Esophagus squamous epithelium (tissue), 5 donors: ENCODE measurements around the gene NOP16. TPM values are rescaled to one million over a fixed set of nuclear protein-coding genes. Genes with fewer than 3 reads are reported as not detected.

Experiments used
- DNase-seq: peaks from one replicate; lab custom pipeline; 2025; lab: John Stamatoyannopoulos, UW
- H3K27ac ChIP-seq, 4 donors: fragments of 200-600 bp; sonication (generic); one replicate each; pipeline ENCODE4 v1.5.1; 2016 to 2019; ENCODE audit warnings: mild to moderate bottlenecking in 1 of 4
- H3K27me3 ChIP-seq, 4 donors: fragments of 200-600 bp; sonication (generic); 1 replicate in 3 of 4; 2 replicates in 1 of 4; pipeline versions ENCODE4 v1.5.1 to v1.6.0; 2017 to 2021; ENCODE audit warnings: antibody characterized with exemption in 1 of 4
- H3K36me3 ChIP-seq, 3 donors: fragments of 200-600 bp; sonication (generic); one replicate each; pipeline ENCODE4 v1.5.1; 2016 to 2019
- H3K4me1 ChIP-seq, 3 donors: fragments of 200-600 bp; sonication (generic); one replicate each; pipeline ENCODE4 v1.5.1; 2017 to 2019
- H3K4me3 ChIP-seq, 4 donors: fragments of 200-600 bp; sonication (generic); 1 replicate in 3 of 4; 2 replicates in 1 of 4; pipeline ENCODE4 v1.5.1; 2016 to 2019; ENCODE audit warnings: mild to moderate bottlenecking in 2 of 4, moderate library complexity in 1 of 4
- H3K9me3 ChIP-seq, 3 donors: fragments of 200-600 bp; sonication (generic); one replicate each; pipeline ENCODE4 v1.5.1; 2016 to 2019
- POLR2A ChIP-seq, 4 donors: fragments of 450-650 bp; IDR thresholded peaks; one replicate each; pipeline ENCODE4 v1.6.1; 2017; ENCODE audit warnings: antibody characterized with exemption in 4 of 4, mild to moderate bottlenecking in 4 of 4, moderate library complexity in 3 of 4
- WGBS, 2 donors: methylation state at CpG; one replicate each; pipeline ENCODE4 v1.1.5; 2018; 5-methylcytosine and 5-hydroxymethylcytosine counted together
- intact Hi-C: fragments of 100-400 bp; cut with DNase I; formaldehyde crosslinking; loops from one replicate; pipeline ENCODE4 v1.15.0; 2022
- total RNA-seq, 4 donors: library from RNA; depleted of rRNA; stranded (reverse); fragments of >200 nt; gene quantifications; one replicate each; pipeline ENCODE4 v1.1.0, GENCODE V29; 2016
- TF ChIP-seq, protein P1 (sequence below), 6 experiments: fragments of 450-650 bp in 4 of 6; fragments of 200-600 bp in 2 of 6; sonication (generic) in 2 of 6; IDR thresholded peaks; one replicate each; pipeline ENCODE4 v1.5.1; 2016 to 2019; ENCODE audit warnings: antibody characterized with exemption in 6 of 6, mild to moderate bottlenecking in 4 of 6, moderate library complexity in 4 of 6
- donor health status: DM: yes; HTN: yes; CAD: no.

Gene NOP16
- total RNA-seq, 4 donors from 2014 or later = 19.9 to 38.0 (median 30.9) TPM

DNA sequence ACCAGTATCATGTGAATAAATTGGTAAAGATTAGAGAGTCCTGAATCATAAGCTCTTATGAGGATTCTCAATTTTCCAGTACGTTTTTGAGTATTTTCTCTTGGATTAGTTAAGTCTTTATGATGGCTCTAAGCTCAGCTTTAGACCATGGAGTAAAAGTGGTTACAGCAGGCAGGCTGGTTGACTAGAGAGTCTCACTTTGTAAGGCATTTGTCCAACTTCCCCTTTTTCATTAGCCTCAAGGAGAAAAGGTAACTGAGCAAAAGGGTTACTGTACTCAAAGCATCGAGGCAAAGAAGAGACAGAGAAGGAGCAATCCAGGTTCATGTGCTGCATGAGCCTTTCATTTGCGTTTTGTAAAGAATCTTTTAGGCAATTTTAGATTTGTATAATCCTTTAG lies 8.5 kb downstream of the NOP16 start:
- H3K4me1 ChIP-seq = peaks cover 0 to 13% (median 0%) of the 10 kb centered on the region in 3 donors
- 60 to 78% methylated on average over 3 of the region's 3 CpGs for WGBS, 2 donors
- no peaks in the 10 kb centered on the region for H3K27me3 ChIP-seq
- H3K9me3 ChIP-seq = no peaks in the 10 kb centered on the region
- H3K36me3 ChIP-seq = peaks cover 12 to 45% (median 31%) of the 10 kb centered on the region in 3 donors
- intact Hi-C loops = no loop called here
- no peak overlapping the region for H3K4me3 ChIP-seq
- no peak for DNase-seq
- no peak overlapping the region for H3K27ac ChIP-seq
- TF ChIP-seq POLR2A (IDR thresholded peaks at IDR 0.05) = no peak
- TF ChIP-seq, protein P1, sequence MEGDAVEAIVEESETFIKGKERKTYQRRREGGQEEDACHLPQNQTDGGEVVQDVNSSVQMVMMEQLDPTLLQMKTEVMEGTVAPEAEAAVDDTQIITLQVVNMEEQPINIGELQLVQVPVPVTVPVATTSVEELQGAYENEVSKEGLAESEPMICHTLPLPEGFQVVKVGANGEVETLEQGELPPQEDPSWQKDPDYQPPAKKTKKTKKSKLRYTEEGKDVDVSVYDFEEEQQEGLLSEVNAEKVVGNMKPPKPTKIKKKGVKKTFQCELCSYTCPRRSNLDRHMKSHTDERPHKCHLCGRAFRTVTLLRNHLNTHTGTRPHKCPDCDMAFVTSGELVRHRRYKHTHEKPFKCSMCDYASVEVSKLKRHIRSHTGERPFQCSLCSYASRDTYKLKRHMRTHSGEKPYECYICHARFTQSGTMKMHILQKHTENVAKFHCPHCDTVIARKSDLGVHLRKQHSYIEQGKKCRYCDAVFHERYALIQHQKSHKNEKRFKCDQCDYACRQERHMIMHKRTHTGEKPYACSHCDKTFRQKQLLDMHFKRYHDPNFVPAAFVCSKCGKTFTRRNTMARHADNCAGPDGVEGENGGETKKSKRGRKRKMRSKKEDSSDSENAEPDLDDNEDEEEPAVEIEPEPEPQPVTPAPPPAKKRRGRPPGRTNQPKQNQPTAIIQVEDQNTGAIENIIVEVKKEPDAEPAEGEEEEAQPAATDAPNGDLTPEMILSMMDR (IDR thresholded peaks at IDR 0.05) = no peak

DNA sequence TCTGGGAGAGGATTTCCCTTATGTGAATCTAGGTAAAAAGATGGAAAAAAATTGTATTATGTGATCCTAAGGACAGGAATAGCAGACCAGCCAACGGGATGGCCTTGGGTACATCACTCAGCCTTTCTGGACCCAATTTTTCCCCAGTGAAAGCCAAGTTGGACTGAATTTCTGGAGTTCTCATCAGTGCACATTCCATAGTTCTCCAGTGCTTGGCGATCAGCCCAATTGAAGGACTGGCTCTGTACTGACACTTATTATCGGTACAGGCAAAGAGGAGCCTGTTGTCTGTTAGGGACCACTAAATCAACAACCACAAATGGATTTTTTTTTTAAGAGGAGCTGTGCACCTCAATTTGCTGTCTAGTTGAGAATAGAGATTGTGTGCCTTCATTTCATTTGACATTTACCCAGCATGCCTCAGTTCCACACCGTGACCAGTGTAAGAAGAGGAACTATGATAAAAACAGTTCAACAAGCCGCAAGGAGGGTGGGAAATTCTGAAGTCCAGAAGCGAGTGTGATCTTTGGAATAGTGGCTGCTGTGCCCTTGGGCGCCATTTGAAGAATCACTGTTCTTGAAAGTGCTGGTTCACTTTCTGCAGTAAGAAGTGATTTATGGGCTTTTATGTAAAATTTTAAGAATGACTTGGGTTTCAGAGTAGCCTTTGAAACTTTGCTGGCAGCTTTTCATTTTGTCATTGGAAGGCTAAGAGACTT lies 15.1 kb downstream of the NOP16 start:
- H3K4me3 ChIP-seq = no peak overlapping the region
- DNase-seq = no peak
- H3K36me3 ChIP-seq = peaks cover 0 to 43% (median 5%) of the 10 kb centered on the region in 3 donors

DNA sequence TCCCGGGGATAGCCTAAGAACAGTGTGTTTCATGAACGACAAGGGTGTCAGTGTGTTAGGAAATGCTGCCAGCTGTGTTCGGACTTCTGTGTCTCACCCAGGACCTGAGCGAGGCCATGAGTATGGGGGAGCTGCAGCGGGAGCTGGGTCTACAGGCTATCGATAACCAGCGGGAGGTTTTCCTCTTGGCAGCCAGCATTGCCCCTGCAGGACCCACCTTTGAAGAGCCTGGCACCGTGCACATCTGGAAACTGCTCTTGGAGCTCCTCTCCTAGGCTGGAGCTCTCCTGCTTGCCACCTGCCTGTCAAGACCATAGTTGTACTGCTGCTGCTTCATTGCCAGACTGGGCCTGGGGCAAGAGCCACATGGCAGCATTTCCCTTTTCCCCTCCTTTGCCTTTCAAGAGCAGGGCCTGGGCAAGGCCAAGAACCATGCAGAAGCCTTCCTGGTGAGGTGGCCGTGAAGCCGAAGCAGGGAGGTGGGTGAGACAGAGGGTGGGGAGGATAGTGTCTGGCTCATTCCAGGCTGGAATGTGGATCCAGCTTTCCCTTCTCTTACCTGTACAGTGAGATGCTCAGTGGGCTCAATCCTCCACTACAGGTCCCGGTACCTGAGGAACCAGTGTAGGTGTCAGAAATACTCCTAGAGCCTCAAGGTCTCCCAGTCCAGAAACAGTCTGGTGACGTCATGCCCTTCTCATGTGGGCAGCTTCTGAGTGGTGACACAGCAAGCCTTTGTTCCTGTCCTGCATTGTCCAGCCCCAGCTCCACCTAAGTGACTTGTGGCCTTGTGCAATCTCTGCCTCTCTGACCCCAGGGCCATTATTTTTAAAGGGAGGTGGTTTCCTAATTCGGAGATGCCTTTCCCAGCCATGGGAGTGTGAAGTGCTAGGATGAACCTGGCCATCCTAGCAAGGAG lies 16.5 kb downstream of the NOP16 start:
- H3K27ac ChIP-seq = no peak overlapping the region
- DNase-seq = no peak
- TF ChIP-seq POLR2A (IDR thresholded peaks at IDR 0.05) = no peak
- TF ChIP-seq, protein P1 (IDR thresholded peaks at IDR 0.05) = no peak
- H3K4me3 ChIP-seq = no peak overlapping the region
- H3K9me3 ChIP-seq = no peaks in the 10 kb centered on the region
- H3K4me1 ChIP-seq = peaks cover 0 to 16% (median 0%) of the 10 kb centered on the region in 3 donors
- H3K27me3 ChIP-seq = no peaks in the 10 kb centered on the region
- H3K36me3 ChIP-seq = peaks cover 0 to 53% (median 5%) of the 10 kb centered on the region in 3 donors
- WGBS, 2 donors = 94 to 97% methylated on average over 6 to 11 of the region's 13 CpGs
- intact Hi-C loops = no loop called here

More for the DNA sequence above, 15.1 kb downstream of the NOP16 start:
- Histone ChIP-seq H3K27me3 (no peaks in the 10 kb centered on the region), H3K9me3 (no peaks in the 10 kb centered on the region), H3K27ac (no peak overlapping the region), H3K4me1 (peaks cover 0 to 16% (median 0%) of the 10 kb centered on the region in 3 donors)
- WGBS, 2 donors = 64 to 79% methylated on average over 7 of the region's 7 CpGs
- TF ChIP-seq, protein P1 (IDR thresholded peaks at IDR 0.05) = no peak
- intact Hi-C loops = no loop called here

DNA sequence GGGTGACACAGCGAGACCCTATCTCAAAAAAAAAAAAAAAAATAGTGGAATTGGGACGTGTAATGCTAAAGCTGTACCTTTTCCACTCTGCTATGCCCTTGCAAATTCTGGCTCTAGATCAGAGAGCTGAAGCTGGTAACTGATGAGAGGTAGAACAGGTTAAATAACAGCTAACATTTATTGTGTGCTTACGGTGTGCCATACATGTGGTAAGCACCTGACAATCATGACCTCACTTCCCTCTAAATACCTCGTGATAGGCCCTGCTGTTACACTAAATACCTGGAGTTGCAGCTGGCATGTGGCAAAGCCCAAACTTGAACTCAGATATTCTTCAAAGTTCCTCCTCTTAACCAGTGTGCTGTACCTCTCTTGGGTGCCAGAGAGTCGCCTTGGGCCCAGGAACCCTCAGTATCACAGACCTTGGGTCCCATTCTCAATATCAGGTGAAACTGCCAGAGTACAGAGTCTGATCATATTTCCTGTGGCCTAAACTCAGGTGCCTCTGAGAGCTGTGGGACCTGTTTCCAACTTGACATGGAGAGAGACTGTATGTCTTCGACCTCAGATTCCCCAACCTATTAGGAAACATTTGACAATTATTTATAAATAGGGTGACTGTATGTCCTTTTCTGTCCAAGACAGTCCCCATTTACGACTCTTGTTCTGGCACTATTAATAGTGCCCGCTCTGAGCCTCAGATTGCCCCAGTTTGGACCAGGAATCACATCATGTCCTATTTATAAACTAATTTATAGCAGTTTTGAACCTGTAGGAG lies 18.3 kb downstream of the NOP16 start:
- 81 to 84% methylated on average over 8 of the region's 8 CpGs for WGBS, 2 donors
- Histone ChIP-seq H3K27me3 (no peaks in the 10 kb centered on the region), H3K4me3 (no peak overlapping the region), H3K4me1 (peaks cover 0 to 28% (median 5%) of the 10 kb centered on the region in 3 donors), H3K9me3 (no peaks in the 10 kb centered on the region), H3K36me3 (peaks cover 0 to 53% (median 5%) of the 10 kb centered on the region in 3 donors), H3K27ac (no peak overlapping the region)
- TF ChIP-seq, protein P1 (IDR thresholded peaks at IDR 0.05) = no peak
- TF ChIP-seq POLR2A (IDR thresholded peaks at IDR 0.05) = no peak
- intact Hi-C loops = no loop called here
- DNase-seq = no peak
